ENCODE measurements around the gene ARMC12. TPM values are rescaled to one million over a fixed set of nuclear protein-coding genes. Genes with fewer than 3 reads are reported as not detected.
"Not testable (repeated sequence)": the region's sequence is repeated elsewhere in the genome, so short reads cannot be mapped to it uniquely, and the experiment has no call there.

ARMC12 gene
- total RNA-seq, 1 donor from 2014 or later, result not detected

DNA sequence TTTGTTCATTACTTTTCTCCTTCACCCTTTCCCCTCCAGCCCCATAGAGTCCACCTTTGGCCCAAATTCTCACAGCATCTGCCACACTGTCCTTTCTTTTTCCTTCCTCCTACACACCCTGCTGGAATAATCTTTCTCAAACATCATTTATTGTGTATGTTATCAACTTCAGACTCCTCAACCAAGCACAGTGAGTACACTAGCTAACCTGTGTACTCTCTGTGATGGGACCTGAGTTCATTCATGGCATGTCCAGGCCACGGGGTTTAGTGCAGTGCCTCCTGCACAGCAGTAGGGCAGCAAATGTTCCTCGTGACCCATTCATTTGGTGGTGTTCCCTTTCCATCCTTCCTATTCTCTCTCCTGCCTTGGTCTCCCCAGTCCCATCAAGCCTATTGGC, 7.1 kb upstream of the ARMC12 start:
- intact Hi-C loops (cut with DNase I), result no loop called here
- no peak overlapping the region for H3K4me3 ChIP-seq
- H3K4me1 ChIP-seq, result peaks cover 90% of the 10 kb centered on the region
- H3K27ac ChIP-seq, result peak overlapping the region; percentile 99
- no peaks in the 10 kb centered on the region for H3K27me3 ChIP-seq
- no peak for DNase-seq (ENCODE audit: extremely low spot score in 2 of 2)
- no peaks in the 10 kb centered on the region for H3K9me3 ChIP-seq
- no peaks in the 10 kb centered on the region for H3K36me3 ChIP-seq
- TF ChIP-seq POLR2AphosphoS5 (IDR thresholded peaks at IDR 0.05; ENCODE audit: insufficient read depth in 1 of 2, low read depth in 1 of 2), result no peak
- TF ChIP-seq CTCF (IDR thresholded peaks at IDR 0.05), result no peak
- no peak for TF ChIP-seq POLR2A (IDR thresholded peaks at IDR 0.05)

DNA sequence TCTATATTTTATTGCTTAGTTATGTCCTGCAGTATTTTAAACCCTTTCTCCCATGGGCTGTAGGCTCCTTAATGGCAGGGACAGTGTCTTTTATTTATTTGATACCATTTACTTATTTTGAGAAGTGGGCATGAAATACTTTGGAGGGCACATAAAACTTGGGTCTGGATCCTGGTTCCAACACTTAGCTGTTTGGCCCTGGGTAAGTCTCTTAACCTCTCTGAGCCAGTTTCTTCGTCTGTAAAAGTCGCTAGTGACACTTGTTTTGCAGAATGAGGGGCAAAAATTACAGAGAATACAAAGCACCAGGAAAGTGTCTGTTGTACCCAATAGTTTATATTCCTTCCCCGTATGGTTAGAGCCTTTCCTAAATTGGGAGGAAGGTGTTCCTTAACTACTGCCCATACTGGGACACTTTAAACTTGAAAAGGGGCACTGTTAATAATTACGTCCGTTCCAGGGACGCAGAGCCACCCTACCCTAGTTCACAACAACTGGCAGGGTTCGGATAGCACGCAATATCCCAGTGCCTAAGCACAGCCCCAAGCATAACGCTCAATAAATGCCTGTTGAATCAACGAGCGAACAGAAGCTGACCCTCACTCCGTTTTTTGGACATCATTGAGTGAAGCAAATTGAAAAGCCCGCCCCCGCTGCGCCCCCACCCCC, 6.0 kb upstream of the ARMC12 start:
- H3K4me3 ChIP-seq, result peak overlapping the region; percentile 58 to 81
- no peak for DNase-seq (ENCODE audit: extremely low spot score in 2 of 2)
- no peaks in the 10 kb centered on the region for H3K36me3 ChIP-seq
- intact Hi-C loops (cut with DNase I), result no loop called here
- peaks cover 90% of the 10 kb centered on the region for H3K4me1 ChIP-seq
- H3K27ac ChIP-seq, result peak overlapping the region; percentile 99
- TF ChIP-seq CTCF (IDR thresholded peaks at IDR 0.05), result no peak
- TF ChIP-seq POLR2A (IDR thresholded peaks at IDR 0.05), result no peak
- no peak for TF ChIP-seq POLR2AphosphoS5 (IDR thresholded peaks at IDR 0.05; ENCODE audit: insufficient read depth in 1 of 2, low read depth in 1 of 2)
- H3K27me3 ChIP-seq, result no peaks in the 10 kb centered on the region
- no peaks in the 10 kb centered on the region for H3K9me3 ChIP-seq

GRCh38 chr6:35731414-35731735, 5.5 kb upstream of the ARMC12 start:
- Histone ChIP-seq H3K4me3 (peak overlapping the region; percentile 58 to 81), H3K4me1 (peaks cover 88% of the 10 kb centered on the region), H3K27me3 (no peaks in the 10 kb centered on the region), H3K9me3 (no peaks in the 10 kb centered on the region), H3K36me3 (no peaks in the 10 kb centered on the region), H3K27ac (peak overlapping the region; percentile 99)
- intact Hi-C loops (cut with DNase I), result no loop called here
- TF ChIP-seq POLR2AphosphoS5 (IDR thresholded peaks at IDR 0.05; ENCODE audit: insufficient read depth in 1 of 2, low read depth in 1 of 2), result no peak
- TF ChIP-seq POLR2A (IDR thresholded peaks at IDR 0.05), result peak in 1 of 2 donors; percentile 93
- TF ChIP-seq CTCF (IDR thresholded peaks at IDR 0.05), result no peak
- DNase-seq (ENCODE audit: extremely low spot score in 2 of 2), result peak in 1 of 2 donors; percentile 96

GRCh38 chr6:35731736-35732532, 4.9 kb upstream of the ARMC12 start:
- Histone ChIP-seq H3K36me3 (no peaks in the 10 kb centered on the region), H3K4me3 (peak overlapping the region; percentile 58 to 81), H3K27me3 (no peaks in the 10 kb centered on the region), H3K27ac (peak overlapping the region; percentile 99), H3K4me1 (peaks cover 86% of the 10 kb centered on the region), H3K9me3 (no peaks in the 10 kb centered on the region)
- intact Hi-C loops (cut with DNase I), result loop anchor here (1.0 kb wide), 1 partner anchor 44 kb away; the partner anchor contains the start of gene FKBP5
- TF ChIP-seq CTCF (IDR thresholded peaks at IDR 0.05), result peak in 1 of 3 experiments; percentile 21
- TF ChIP-seq POLR2AphosphoS5 (IDR thresholded peaks at IDR 0.05; ENCODE audit: insufficient read depth in 1 of 2, low read depth in 1 of 2), result peak; percentile 89 to 98
- TF ChIP-seq POLR2A (IDR thresholded peaks at IDR 0.05), result peak in 1 of 2 donors; percentile 38
- DNase-seq (ENCODE audit: extremely low spot score in 2 of 2), result peak in 1 of 2 donors; percentile 99

DNA sequence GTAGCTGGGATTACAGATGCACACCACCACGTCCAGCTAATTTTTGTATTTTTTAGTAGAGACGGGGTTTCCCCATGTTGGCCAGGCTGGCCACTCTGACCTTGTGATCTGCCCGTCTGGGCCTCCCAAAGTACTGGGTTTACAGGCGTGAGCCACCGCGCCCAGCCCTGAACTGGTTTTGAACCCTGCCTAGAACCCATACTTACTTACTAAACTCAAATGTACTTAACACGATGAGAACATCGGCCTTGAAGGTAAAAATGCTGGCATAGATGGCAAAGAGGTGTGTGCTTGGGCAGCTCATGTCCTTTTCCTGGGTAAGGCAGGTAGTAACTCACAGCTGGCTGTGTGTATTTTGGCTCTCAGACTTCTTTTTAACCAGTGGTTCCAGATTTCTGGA, 3.2 kb upstream of the ARMC12 start:
- no peak for DNase-seq (ENCODE audit: extremely low spot score in 2 of 2)
- Histone ChIP-seq H3K4me3 (no peak overlapping the region), H3K36me3 (no peaks in the 10 kb centered on the region), H3K4me1 (peaks cover 72% of the 10 kb centered on the region), H3K27ac (peak overlapping the region; percentile 99), H3K9me3 (no peaks in the 10 kb centered on the region), H3K27me3 (no peaks in the 10 kb centered on the region)
- TF ChIP-seq CTCF (IDR thresholded peaks at IDR 0.05) (no peak), POLR2A (IDR thresholded peaks at IDR 0.05) (no peak), POLR2AphosphoS5 (IDR thresholded peaks at IDR 0.05; ENCODE audit: insufficient read depth in 1 of 2, low read depth in 1 of 2) (no peak)
- intact Hi-C loops (cut with DNase I), result no loop called here

DNA sequence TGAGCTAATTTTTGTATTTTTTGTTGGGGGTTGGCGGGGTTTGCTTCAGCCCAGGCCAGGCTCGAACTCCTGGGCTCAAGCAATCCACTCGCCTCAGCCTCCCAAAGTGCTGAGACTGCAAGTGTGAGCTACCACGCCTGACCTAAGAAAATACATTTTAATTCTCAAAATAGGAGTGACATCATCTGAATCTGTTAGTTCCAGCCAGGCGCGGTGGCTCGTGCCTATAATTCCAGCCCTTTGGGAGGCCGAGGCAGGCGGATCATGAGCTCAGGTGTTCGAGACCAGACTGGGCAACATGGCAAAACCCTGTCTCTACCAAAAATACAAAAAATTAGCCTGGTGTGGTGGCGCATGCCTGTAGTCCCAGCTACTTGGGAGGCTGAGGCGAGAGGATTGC, 2.5 kb upstream of the ARMC12 start:
- Histone ChIP-seq H3K27ac (peak overlapping the region; percentile 99), H3K4me1 (peaks cover 65% of the 10 kb centered on the region)
- H3K9me3 ChIP-seq; H3K4me3 ChIP-seq; intact Hi-C loops (cut with DNase I); H3K27me3 ChIP-seq; H3K36me3 ChIP-seq; DNase-seq (ENCODE audit: extremely low spot score in 2 of 2): not testable (repeated sequence)
